GM12801 (cell line): Measurements from ENCODE around the gene BRD8.

Experiments used
- CTCF ChIP-seq: IDR thresholded peaks from one replicate; pipeline ENCODE4 v1.5.1; 2011; ENCODE audit warnings: control low read depth; ENCODE audit not compliant: insufficient read length; ENCODE audit errors: extremely low read depth

The BRD8 gene

GRCh38 chr5:138178516-138179276, at the start of gene BRD8, which contains the start of gene KIF20A:
Gene BRD8, minus strand, starts transcription at chr5:138178630. Its CDS starts 16 bp downstream, at chr5:138178614.
Gene KIF20A, plus strand, starts transcription at chr5:138179112. Its CDS starts 569 bp downstream, at chr5:138179681.
- TF ChIP-seq CTCF = no peak

- no peak for TF ChIP-seq CTCF
Measured at GRCh38 chr5:138226910-138227309, 48.5 kb upstream of the BRD8 start.

- no peak for TF ChIP-seq CTCF
Measured at GRCh38 chr5:138224712-138225111, 46.3 kb upstream of the BRD8 start.

GRCh38 chr5:138223532-138223931, 45.1 kb upstream of the BRD8 start:
- no peak for TF ChIP-seq CTCF

GRCh38 chr5:138216799-138217198, 38.4 kb upstream of the BRD8 start:
- TF ChIP-seq CTCF = no peak

GRCh38 chr5:138213161-138214029, 35.0 kb upstream of the BRD8 start, which contains the start of gene CDC23:
Gene CDC23, minus strand, starts transcription at chr5:138213323. Its CDS starts 11 bp downstream, at chr5:138213312.
- TF ChIP-seq CTCF = no peak

- no peak for TF ChIP-seq CTCF
Measured at GRCh38 chr5:138212828-138213160, 34.4 kb upstream of the BRD8 start.
